Measurements from ENCODE around the gene IPO4.

- TF ChIP-seq JUNB (IDR thresholded peaks at IDR 0.05; ENCODE audit: unreplicated experiment) (no peak), CTCF (conservative IDR thresholded peaks at IDR 0.05; ENCODE audit: low read depth in 2 of 2) (no peak), EZH2 (IDR thresholded peaks at IDR 0.05; ENCODE audit: low read depth, unreplicated experiment) (no peak), POLR2AphosphoS5 (IDR thresholded peaks at IDR 0.05; ENCODE audit: low read depth) (no peak), EZH2phosphoT487 (IDR thresholded peaks at IDR 0.05; ENCODE audit: unreplicated experiment) (no peak), NANOG (IDR thresholded peaks at IDR 0.05; ENCODE audit: borderline replicate concordance) (no peak), STAT1 (IDR thresholded peaks at IDR 0.05; ENCODE audit: unreplicated experiment) (no peak), ZNF331 (CRISPR knock-in tag; IDR thresholded peaks at IDR 0.05; ENCODE audit: low read depth) (no peak), REST (IDR thresholded peaks at IDR 0.05; ENCODE audit: unreplicated experiment) (no peak)
- TF ChIP-seq, protein P1, sequence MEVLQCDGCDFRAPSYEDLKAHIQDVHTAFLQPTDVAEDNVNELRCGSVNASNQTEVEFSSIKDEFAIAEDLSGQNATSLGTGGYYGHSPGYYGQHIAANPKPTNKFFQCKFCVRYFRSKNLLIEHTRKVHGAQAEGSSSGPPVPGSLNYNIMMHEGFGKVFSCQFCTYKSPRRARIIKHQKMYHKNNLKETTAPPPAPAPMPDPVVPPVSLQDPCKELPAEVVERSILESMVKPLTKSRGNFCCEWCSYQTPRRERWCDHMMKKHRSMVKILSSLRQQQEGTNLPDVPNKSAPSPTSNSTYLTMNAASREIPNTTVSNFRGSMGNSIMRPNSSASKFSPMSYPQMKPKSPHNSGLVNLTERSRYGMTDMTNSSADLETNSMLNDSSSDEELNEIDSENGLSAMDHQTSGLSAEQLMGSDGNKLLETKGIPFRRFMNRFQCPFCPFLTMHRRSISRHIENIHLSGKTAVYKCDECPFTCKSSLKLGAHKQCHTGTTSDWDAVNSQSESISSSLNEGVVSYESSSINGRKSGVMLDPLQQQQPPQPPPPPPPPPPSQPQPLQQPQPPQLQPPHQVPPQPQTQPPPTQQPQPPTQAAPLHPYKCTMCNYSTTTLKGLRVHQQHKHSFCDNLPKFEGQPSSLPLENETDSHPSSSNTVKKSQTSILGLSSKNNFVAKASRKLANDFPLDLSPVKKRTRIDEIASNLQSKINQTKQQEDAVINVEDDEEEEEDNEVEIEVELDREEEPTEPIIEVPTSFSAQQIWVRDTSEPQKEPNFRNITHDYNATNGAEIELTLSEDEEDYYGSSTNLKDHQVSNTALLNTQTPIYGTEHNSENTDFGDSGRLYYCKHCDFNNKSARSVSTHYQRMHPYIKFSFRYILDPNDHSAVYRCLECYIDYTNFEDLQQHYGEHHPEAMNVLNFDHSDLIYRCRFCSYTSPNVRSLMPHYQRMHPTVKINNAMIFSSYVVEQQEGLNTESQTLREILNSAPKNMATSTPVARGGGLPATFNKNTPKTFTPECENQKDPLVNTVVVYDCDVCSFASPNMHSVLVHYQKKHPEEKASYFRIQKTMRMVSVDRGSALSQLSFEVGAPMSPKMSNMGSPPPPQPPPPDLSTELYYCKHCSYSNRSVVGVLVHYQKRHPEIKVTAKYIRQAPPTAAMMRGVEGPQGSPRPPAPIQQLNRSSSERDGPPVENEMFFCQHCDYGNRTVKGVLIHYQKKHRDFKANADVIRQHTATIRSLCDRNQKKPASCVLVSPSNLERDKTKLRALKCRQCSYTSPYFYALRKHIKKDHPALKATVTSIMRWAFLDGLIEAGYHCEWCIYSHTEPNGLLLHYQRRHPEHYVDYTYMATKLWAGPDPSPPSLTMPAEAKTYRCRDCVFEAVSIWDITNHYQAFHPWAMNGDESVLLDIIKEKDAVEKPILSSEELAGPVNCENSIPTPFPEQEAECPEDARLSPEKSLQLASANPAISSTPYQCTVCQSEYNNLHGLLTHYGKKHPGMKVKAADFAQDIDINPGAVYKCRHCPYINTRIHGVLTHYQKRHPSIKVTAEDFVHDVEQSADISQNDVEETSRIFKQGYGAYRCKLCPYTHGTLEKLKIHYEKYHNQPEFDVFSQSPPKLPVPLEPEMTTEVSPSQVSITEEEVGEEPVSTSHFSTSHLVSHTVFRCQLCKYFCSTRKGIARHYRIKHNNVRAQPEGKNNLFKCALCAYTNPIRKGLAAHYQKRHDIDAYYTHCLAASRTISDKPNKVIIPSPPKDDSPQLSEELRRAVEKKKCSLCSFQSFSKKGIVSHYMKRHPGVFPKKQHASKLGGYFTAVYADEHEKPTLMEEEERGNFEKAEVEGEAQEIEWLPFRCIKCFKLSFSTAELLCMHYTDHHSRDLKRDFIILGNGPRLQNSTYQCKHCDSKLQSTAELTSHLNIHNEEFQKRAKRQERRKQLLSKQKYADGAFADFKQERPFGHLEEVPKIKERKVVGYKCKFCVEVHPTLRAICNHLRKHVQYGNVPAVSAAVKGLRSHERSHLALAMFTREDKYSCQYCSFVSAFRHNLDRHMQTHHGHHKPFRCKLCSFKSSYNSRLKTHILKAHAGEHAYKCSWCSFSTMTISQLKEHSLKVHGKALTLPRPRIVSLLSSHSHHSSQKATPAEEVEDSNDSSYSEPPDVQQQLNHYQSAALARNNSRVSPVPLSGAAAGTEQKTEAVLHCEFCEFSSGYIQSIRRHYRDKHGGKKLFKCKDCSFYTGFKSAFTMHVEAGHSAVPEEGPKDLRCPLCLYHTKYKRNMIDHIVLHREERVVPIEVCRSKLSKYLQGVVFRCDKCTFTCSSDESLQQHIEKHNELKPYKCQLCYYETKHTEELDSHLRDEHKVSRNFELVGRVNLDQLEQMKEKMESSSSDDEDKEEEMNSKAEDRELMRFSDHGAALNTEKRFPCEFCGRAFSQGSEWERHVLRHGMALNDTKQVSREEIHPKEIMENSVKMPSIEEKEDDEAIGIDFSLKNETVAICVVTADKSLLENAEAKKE (CRISPR knock-in tag; IDR thresholded peaks at IDR 0.05) = no peak
- TF ChIP-seq, protein P2, sequence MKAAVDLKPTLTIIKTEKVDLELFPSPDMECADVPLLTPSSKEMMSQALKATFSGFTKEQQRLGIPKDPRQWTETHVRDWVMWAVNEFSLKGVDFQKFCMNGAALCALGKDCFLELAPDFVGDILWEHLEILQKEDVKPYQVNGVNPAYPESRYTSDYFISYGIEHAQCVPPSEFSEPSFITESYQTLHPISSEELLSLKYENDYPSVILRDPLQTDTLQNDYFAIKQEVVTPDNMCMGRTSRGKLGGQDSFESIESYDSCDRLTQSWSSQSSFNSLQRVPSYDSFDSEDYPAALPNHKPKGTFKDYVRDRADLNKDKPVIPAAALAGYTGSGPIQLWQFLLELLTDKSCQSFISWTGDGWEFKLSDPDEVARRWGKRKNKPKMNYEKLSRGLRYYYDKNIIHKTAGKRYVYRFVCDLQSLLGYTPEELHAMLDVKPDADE (IDR thresholded peaks at IDR 0.05) = no peak
Observed at GRCh38 chr14:24207625-24208024, 19.0 kb upstream of the IPO4 start.
